Ectodermal cell (in vitro differentiated cells): ENCODE data around the gene ANKRD13A.

Experiments used
- H3K27ac ChIP-seq: 2 replicates; pipeline ENCODE4 v1.7.0; 2013; ENCODE audit warnings: mild to moderate bottlenecking, low read depth, low read length; ENCODE audit not compliant: insufficient read depth, poor library complexity, severe bottlenecking
- H3K27me3 ChIP-seq: 2 replicates; pipeline ENCODE4 v1.7.0; 2013; ENCODE audit warnings: mild to moderate bottlenecking, low read length; ENCODE audit not compliant: insufficient read depth, control insufficient read depth, poor library complexity, severe bottlenecking
- H3K36me3 ChIP-seq: one replicate; pipeline ENCODE4 v1.7.0; 2013; ENCODE audit warnings: low read length; ENCODE audit not compliant: control insufficient read depth, insufficient read depth
- H3K4me1 ChIP-seq: one replicate; pipeline ENCODE4 v1.7.0; 2013; ENCODE audit warnings: low read length; ENCODE audit not compliant: control insufficient read depth, insufficient read depth
- H3K4me3 ChIP-seq: 2 replicates; pipeline ENCODE4 v1.7.0; 2013; ENCODE audit warnings: low read depth, low read length, control low read depth; ENCODE audit not compliant: insufficient read depth
- H3K9me3 ChIP-seq: 2 replicates; pipeline ENCODE4 v1.7.0; 2013; ENCODE audit warnings: mild to moderate bottlenecking, low read length, moderate library complexity; ENCODE audit not compliant: control insufficient read depth
- WGBS, 2 experiments: methylation state at CpG; one replicate each; pipeline ENCODE4 v1.1.7; 2013; ENCODE audit warnings: missing lambda C conversion rate in 2 of 2; 5-methylcytosine and 5-hydroxymethylcytosine counted together

Gene ANKRD13A

GRCh38 chr12:109961612-109962011 is 37.6 kb upstream of the ANKRD13A start:
- H3K27ac ChIP-seq: no peak overlapping the region
- H3K4me1 ChIP-seq: no peaks in the 10 kb centered on the region
- 95 to 96% methylated on average over 6 of the region's 6 CpGs for WGBS, 2 experiments
- H3K9me3 ChIP-seq: no peaks in the 10 kb centered on the region
- peaks cover 11% of the 10 kb centered on the region for H3K36me3 ChIP-seq
- no peaks in the 10 kb centered on the region for H3K27me3 ChIP-seq
- H3K4me3 ChIP-seq: no peak overlapping the region

GRCh38 chr12:109962398-109962797 is 36.8 kb upstream of the ANKRD13A start:
- WGBS, 2 experiments: 80 to 81% methylated on average over 3 of the region's 3 CpGs
- H3K27ac ChIP-seq: no peak overlapping the region
- H3K4me3 ChIP-seq: no peak overlapping the region
- peaks cover 11% of the 10 kb centered on the region for H3K36me3 ChIP-seq
- H3K9me3 ChIP-seq: no peaks in the 10 kb centered on the region
- H3K4me1 ChIP-seq: no peaks in the 10 kb centered on the region
- H3K27me3 ChIP-seq: no peaks in the 10 kb centered on the region

- H3K27ac ChIP-seq: no peak overlapping the region
- no peaks in the 10 kb centered on the region for H3K4me1 ChIP-seq
- WGBS, 2 experiments: 86 to 92% methylated on average over 1 of the region's 1 CpG
- no peak overlapping the region for H3K4me3 ChIP-seq
- no peaks in the 10 kb centered on the region for H3K9me3 ChIP-seq
- no peaks in the 10 kb centered on the region for H3K27me3 ChIP-seq
- peaks cover 14% of the 10 kb centered on the region for H3K36me3 ChIP-seq
Measured at GRCh38 chr12:109963330-109963729, 35.9 kb upstream of the ANKRD13A start.

- H3K36me3 ChIP-seq: peaks cover 14% of the 10 kb centered on the region
- H3K27ac ChIP-seq: no peak overlapping the region
- no peaks in the 10 kb centered on the region for H3K4me1 ChIP-seq
- H3K27me3 ChIP-seq: no peaks in the 10 kb centered on the region
- no peak overlapping the region for H3K4me3 ChIP-seq
- WGBS, 2 experiments: 89 to 92% methylated on average over 3 of the region's 4 CpGs
- H3K9me3 ChIP-seq: no peaks in the 10 kb centered on the region
Measured at GRCh38 chr12:109963743-109964429, 35.3 kb upstream of the ANKRD13A start.

- no peaks in the 10 kb centered on the region for H3K27me3 ChIP-seq
- no peaks in the 10 kb centered on the region for H3K4me1 ChIP-seq
- WGBS, 2 experiments: 92 to 97% methylated on average over 4 of the region's 4 CpGs
- H3K9me3 ChIP-seq: no peaks in the 10 kb centered on the region
- no peak overlapping the region for H3K4me3 ChIP-seq
- H3K36me3 ChIP-seq: peaks cover 14% of the 10 kb centered on the region
- H3K27ac ChIP-seq: no peak overlapping the region
Measured at GRCh38 chr12:109966546-109966945, 32.7 kb upstream of the ANKRD13A start.

GRCh38 chr12:109967383-109968031 is 31.7 kb upstream of the ANKRD13A start:
- H3K36me3 ChIP-seq: peaks cover 14% of the 10 kb centered on the region
- H3K27ac ChIP-seq: no peak overlapping the region

GRCh38 chr12:109968032-109968420 is 31.2 kb upstream of the ANKRD13A start:
- Histone ChIP-seq H3K36me3 (peaks cover 14% of the 10 kb centered on the region), H3K4me3 (no peak overlapping the region), H3K9me3 (no peaks in the 10 kb centered on the region), H3K4me1 (no peaks in the 10 kb centered on the region), H3K27ac (no peak overlapping the region), H3K27me3 (no peaks in the 10 kb centered on the region)
- WGBS, 2 experiments: 91 to 93% methylated on average over 2 of the region's 2 CpGs

More at GRCh38 chr12:109967383-109968031, 31.7 kb upstream of the ANKRD13A start:
- Histone ChIP-seq H3K4me1 (no peaks in the 10 kb centered on the region), H3K27me3 (no peaks in the 10 kb centered on the region), H3K9me3 (no peaks in the 10 kb centered on the region), H3K4me3 (no peak overlapping the region)
- WGBS, 2 experiments: 74 to 80% methylated on average over 7 to 8 of the region's 8 CpGs

GRCh38 chr12:109968801-109969200 is 30.4 kb upstream of the ANKRD13A start:
- Histone ChIP-seq H3K4me3 (no peak overlapping the region), H3K27me3 (no peaks in the 10 kb centered on the region), H3K36me3 (peaks cover 14% of the 10 kb centered on the region), H3K27ac (no peak overlapping the region), H3K9me3 (no peaks in the 10 kb centered on the region), H3K4me1 (no peaks in the 10 kb centered on the region)
- WGBS, 2 experiments: 91 to 97% methylated on average over 8 of the region's 8 CpGs

GRCh38 chr12:109972821-109973220 is 26.4 kb upstream of the ANKRD13A start:
- H3K27ac ChIP-seq: no peak overlapping the region
- H3K4me1 ChIP-seq: no peaks in the 10 kb centered on the region
- H3K9me3 ChIP-seq: no peaks in the 10 kb centered on the region
- H3K4me3 ChIP-seq: no peak overlapping the region
- H3K36me3 ChIP-seq: peaks cover 6% of the 10 kb centered on the region
- no peaks in the 10 kb centered on the region for H3K27me3 ChIP-seq
- WGBS, 2 experiments: 92 to 99% methylated on average over 3 to 4 of the region's 4 CpGs

- Histone ChIP-seq H3K27ac (no peak overlapping the region), H3K9me3 (no peaks in the 10 kb centered on the region), H3K4me1 (no peaks in the 10 kb centered on the region), H3K27me3 (no peaks in the 10 kb centered on the region), H3K36me3 (peaks cover 18% of the 10 kb centered on the region), H3K4me3 (no peak overlapping the region)
- 95 to 96% methylated on average over 5 of the region's 5 CpGs for WGBS, 2 experiments
Measured at GRCh38 chr12:109981311-109981710, 17.9 kb upstream of the ANKRD13A start.
